EH (cell line): Measurements from ENCODE around the gene FAM120A.
"Not testable (repeated sequence)": the region's sequence is repeated elsewhere in the genome, so short reads cannot be mapped to it uniquely, and the experiment has no call there.

Experiments used
- DNase-seq: peaks from one replicate; pipeline ENCODE4 v3.0.0-alpha.2; 2015; ENCODE audit warnings: low read depth

The FAM120A gene

GRCh38 chr9:93511228-93511627, 59.7 kb downstream of the FAM120A start:
- DNase-seq = not testable (repeated sequence)

GRCh38 chr9:93512170-93512812, 60.8 kb downstream of the FAM120A start:
- DNase-seq = not testable (repeated sequence)

DNA sequence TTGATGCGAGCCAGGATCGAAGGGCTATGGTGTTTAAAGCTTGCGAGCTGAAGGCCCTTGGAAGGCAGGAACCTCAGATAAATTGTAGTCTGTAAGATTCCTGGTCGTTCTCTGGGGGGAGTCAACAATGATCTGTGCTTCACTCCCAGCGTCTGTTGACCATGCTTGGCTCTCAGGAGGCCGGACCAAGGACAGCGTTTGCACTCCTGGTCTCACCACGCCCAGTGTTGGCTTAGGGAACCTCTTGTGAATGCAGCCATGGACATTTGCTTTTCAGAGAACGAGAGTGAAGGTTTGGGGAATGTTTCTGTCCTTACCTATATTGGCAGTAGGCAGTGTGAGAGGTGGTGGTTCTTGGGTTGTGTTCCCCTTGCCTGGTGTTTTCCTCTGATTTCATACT, 62.1 kb downstream of the FAM120A start:
- no peak for DNase-seq

DNA sequence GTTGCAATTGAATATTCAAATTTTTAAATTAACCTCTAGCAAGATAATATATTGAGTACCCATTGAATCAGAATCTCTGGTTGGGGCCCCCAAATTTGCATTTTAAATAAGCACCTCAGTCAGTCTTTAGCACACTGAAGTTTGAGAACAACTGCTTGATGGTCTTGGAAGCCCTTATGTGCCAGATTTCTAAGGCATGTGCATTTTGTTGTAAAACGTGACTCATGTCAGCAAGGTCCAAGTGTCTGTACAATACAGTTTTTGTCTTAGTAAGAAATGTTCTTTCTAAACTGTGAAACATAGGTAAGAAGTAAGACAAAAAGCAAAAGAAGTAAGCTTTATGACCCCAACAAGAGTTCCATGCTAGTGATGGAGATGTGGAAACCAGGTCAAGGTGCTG, 65.8 kb downstream of the FAM120A start:
- no peak for DNase-seq

DNA sequence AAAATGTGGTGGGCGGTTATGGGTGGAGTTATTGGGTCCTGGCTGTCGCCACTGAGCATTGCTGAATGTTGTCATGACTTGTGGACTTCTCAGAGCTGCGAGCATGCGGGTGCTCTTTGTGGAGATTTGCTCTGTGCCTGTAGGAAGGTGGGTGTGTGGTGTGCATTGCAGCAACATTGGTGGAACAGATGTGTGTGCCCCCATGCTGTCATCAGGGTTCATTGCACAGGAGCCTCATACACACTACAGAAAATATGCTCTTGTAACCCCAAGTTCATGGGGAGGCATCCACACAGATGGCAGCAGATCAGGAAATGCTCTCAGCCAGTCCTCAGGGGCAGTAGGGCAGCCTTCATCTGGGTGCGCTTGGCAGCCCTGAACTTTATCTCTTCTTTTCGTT, 69.0 kb downstream of the FAM120A start:
- DNase-seq = peak; percentile 8

DNA sequence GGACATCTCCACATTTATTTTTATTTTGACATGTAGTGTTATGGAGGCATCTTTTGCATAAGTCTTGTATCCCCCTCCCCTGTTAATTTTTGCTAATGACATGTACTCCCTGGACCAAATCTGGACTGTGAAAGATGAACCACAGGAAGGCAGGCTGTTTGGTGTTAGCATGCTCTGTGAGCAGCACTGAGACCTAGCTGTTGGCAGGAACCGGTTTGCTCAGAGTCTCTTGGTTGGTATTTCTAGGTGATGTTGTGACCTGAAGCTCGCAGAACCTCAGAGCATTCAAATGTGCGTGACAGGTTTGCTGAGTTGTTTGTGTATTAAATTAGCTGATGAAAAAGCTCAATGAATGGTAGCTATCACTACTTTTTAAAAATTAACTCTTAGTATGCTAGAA, 71.3 kb downstream of the FAM120A start:
- no peak for DNase-seq

DNA sequence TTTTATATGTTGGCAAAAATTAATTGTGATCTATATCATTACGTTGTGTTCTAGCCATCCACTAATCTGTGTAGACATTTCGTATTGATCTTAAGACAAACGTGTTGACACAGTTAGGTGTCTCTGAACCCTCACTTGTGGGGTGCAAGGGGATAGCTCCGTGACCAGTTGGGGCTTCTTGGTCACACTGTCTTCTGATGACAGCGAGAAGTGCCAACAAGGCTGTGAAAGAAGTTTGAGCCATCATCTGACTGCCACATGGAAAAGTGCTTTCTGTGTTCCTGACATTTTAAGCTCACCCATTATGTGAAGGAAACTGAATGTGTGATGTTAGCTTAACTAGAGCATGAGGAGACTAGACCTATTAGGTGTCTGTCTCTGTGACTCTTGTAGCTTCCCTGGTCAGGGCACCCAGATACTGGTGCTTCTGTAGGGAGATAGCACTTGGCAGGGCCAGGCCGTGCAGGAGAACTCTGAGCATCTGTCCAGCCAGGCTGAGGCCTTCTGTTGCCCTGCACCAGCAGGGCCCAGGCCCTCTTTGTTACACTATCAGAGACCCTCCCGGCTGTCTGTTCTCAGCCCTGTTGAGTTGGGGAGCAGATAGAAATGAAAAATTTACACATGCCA, 72.1 kb downstream of the FAM120A start:
- DNase-seq = no peak

DNA sequence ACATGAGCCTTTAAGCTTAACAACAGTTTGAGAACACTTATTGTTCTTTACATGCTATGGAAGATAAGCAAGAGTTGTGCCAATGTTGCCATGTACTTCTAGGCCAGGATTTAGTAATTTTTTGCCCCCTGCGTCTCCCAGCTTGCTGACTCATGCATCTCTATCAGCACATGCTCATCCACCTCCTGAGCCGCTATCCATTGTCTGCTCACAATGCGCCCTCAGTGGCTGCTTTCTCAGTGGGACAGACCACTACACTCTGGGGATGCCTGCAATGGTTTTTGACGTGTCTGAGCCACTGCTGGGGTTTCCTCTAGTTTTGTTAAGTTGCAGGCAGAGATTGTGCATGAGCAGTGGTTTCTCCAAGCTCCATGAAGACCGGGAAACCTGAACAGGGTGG, 74.0 kb downstream of the FAM120A start:
- no peak for DNase-seq

- DNase-seq = no peak
These were observed 79.9 kb downstream of the FAM120A start for GRCh38 chr9:93531374-93531773.

- DNase-seq = no peak
These were observed 80.7 kb downstream of the FAM120A start for GRCh38 chr9:93532141-93532540.

GRCh38 chr9:93533863-93534262, 82.4 kb downstream of the FAM120A start:
- no peak for DNase-seq

DNA sequence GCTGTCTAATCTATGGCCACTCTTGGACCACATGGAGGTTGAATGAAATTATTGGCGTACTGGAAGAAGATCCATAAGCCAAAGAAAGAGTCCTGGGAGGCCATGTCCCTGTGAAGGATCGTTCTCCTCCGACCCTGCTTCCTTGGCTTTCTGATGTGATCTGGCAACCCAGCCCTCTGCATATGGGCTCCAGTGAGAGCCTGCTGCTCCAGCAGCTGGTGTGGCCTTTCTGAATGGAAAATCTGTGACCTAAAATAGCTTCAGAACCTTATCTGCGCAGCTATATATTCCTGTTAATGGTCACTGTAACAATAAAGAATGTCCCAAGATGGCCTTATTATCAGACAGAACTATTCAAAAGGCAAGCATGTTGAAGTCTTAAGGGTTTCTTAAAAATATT, 84.7 kb downstream of the FAM120A start:
- DNase-seq = no peak

DNA sequence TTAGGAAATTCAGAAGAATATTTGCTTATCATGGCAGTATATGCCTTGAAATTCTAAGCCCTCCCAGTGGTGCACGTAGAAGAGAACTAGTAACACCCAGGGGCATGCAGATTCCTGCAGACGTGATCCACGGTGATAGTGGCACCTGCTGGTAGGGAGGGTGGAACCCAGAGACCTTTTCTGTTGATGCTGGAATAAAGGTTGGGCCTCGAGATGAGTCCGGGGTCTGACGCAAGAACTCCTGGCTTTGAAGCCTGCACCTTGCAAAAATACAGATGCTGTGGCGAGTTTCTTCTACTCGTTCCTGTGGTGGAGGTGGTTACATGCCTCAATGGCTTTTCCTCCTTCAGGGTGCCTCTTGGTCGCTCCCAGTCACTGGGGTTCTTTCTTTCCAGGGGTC, 85.4 kb downstream of the FAM120A start:
- DNase-seq = no peak

- DNase-seq = no peak
These were observed 88.8 kb downstream of the FAM120A start for GRCh38 chr9:93540305-93540704.

- no peak for DNase-seq
These were observed 89.5 kb downstream of the FAM120A start for GRCh38 chr9:93541005-93541404.

GRCh38 chr9:93541581-93542349, 90.3 kb downstream of the FAM120A start:
- DNase-seq = no peak

- no peak for DNase-seq
These were observed 91.6 kb downstream of the FAM120A start for GRCh38 chr9:93543117-93543516.

DNA sequence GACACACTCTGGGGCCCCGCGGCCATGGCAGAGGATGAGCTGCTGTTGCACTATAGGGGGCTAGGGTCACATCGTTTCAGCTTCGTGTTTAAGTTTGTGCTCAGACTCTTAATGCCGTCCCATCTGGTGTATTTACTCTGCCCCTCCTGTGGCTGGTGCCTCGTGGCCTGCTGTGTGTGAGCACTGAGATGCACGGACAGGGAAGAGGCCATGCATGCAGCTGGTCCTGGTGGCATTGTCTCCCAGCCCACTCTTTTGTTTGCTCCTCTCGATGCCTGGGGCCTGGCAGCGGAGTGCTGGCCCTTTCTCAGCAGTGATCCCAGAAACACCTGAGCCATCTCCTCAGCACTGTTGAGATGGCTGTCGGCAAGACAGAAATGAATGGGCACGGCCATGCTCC, 94.9 kb downstream of the FAM120A start:
- no peak for DNase-seq

- no peak for DNase-seq
These were observed 98.1 kb downstream of the FAM120A start for GRCh38 chr9:93549611-93550010.

- DNase-seq = no peak
These were observed 101.4 kb downstream of the FAM120A start for GRCh38 chr9:93552923-93553322.

DNA sequence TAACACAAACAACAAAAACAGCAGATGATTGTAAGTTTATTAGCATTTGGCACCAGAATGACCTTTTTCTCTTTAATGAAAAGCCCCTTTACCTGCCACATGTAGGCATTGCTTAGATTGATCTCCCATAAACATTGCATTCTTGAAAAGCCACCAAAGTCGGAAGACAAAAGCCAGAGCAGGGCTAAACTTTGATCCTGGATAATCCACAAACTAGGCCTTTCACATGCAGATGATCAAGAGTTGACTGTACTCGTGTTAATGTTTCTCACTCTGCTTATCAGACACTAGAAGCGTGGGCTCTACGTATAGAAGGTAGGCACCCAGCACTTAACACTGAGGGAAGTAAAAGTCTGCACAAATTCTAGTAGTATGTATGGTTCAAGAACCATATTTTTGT, 103.9 kb downstream of the FAM120A start:
- no peak for DNase-seq

DNA sequence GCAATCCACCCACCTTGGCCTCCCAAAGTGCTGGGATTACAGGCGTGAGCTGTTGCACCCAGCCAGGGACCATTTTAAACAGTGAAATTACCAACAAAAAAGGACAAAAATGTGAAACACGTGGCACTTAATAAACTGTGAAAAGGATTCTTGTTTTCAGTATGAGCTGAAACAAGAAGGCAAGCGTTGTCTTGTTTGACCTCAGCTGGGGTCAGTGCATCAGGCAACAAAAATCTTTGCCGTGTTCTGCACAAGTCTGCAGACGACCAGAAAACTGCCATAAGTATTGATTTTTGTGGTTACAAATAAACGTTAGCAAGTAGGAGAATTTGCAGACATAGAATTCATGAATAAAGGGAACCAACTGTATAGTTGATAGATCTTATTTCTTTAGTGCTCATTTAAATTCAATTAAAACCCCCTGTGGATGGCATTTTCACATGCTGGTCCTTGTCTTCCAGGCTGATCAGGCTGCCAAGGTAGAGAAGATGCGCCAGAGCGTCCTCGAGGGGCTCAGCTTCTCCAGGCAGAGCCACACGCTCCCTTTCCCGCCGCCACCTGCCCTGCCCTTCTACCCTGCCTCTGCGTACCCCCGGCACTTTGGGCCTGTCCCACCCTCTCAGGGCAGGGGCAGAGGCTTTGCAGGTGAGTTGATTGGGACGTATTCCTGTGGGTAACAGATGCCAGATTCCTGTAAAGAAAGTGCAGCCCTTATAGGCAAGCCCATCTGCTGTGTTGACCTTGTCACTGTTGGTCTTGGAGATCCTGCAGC, 106.1 kb downstream of the FAM120A start:
- no peak for DNase-seq

GRCh38 chr9:93558503-93558902, 107.0 kb downstream of the FAM120A start:
- no peak for DNase-seq
